Measurements from ENCODE around the gene SIGLEC11.

SIGLEC11 gene

DNA sequence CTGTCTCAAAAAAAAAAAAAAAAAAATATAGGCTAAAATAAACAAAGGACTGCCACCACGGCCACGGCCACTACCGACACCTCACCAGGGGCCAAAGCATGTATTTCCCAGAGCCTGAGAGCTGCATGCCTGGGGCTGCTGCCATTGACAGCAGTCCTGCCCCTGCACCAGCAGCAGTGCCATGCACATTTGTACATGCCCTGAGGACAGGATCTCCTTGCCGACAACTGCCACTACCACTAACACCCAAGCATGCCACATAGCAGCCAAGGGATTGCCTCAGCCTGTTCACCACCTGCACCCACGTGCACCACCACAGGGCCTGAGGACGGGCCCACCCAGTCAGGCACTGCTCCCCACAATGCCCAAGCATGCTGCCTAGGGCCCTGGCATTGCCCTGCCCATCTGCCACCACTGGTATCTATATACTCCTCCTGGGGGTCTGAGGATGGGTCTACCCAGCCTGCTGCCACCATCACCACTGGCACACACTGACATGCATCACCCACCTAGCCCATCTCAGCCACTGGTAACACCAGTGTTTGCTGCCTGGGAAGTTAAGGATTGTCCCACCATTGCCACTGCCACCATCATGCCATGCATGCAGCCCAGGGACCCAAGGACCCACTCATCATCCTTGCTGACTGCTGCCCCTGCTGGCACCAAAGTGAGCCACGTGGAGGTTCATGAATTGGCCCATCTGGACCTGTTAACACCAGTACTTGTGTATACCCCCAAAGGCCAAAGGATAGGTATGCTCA is 21.1 kb downstream of the SIGLEC11 start:
- Histone ChIP-seq H3K27me3 (ENCODE audit: control insufficient read depth, insufficient read depth, low read length) (no peaks in the 10 kb centered on the region), H3K4me1 (ENCODE audit: control insufficient read depth, insufficient read depth, low read length) (peaks cover 7% of the 10 kb centered on the region), H3K9ac (ENCODE audit: low read length) (no peak overlapping the region), H3K9me3 (ENCODE audit: control insufficient read depth, low read length) (no peaks in the 10 kb centered on the region), H3K36me3 (ENCODE audit: control insufficient read depth, insufficient read depth, low read length) (no peaks in the 10 kb centered on the region), H3K4me3 (ENCODE audit: low read length) (no peak overlapping the region)

GRCh38 chr19:49938662-49939061 is 22.3 kb downstream of the SIGLEC11 start:
- Histone ChIP-seq H3K36me3 (ENCODE audit: control insufficient read depth, insufficient read depth, low read length) (no peaks in the 10 kb centered on the region), H3K9me3 (ENCODE audit: control insufficient read depth, low read length) (no peaks in the 10 kb centered on the region), H3K9ac (ENCODE audit: low read length) (no peak overlapping the region), H3K27me3 (ENCODE audit: control insufficient read depth, insufficient read depth, low read length) (no peaks in the 10 kb centered on the region), H3K4me3 (ENCODE audit: low read length) (no peak overlapping the region), H3K4me1 (ENCODE audit: control insufficient read depth, insufficient read depth, low read length) (peaks cover 7% of the 10 kb centered on the region)

DNA sequence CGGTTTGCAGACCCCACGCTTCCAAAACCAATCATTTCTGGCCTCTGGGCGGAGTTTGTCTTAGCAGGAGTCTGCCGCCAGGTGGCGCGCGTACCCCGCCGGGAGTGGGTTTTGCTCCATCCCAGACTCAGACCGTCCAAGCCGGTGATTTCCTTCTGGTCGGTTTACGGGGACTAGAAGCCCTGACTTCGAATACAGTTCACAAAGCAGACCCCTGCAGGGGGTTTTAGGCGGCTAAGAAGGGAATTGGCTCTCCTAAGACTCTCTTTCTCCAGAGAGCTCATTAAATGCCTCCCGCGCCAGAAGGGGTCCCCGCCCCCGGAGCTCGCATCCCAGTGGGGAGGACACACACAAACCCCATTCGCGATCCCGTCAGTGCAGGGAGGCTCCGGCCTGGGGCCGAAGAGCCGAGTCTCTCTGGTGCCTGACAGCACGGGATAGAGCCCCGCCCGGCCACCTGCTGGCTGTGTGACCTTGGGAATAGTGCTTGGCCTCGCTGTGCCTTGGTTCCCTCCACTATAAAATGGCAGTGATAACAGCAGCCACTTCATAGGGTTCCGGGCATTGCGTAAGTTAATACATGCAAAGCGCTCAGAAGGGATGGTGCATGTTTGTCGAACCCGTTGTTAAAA is 23.1 kb downstream of the SIGLEC11 start:
- Histone ChIP-seq H3K9ac (ENCODE audit: low read length) (no peak overlapping the region), H3K27me3 (ENCODE audit: control insufficient read depth, insufficient read depth, low read length) (no peaks in the 10 kb centered on the region), H3K4me1 (ENCODE audit: control insufficient read depth, insufficient read depth, low read length) (peaks cover 7% of the 10 kb centered on the region), H3K4me3 (ENCODE audit: low read length) (no peak overlapping the region), H3K36me3 (ENCODE audit: control insufficient read depth, insufficient read depth, low read length) (no peaks in the 10 kb centered on the region), H3K9me3 (ENCODE audit: control insufficient read depth, low read length) (no peaks in the 10 kb centered on the region)

GRCh38 chr19:49936549-49936948 is 24.4 kb downstream of the SIGLEC11 start:
- H3K36me3 ChIP-seq (ENCODE audit: control insufficient read depth, insufficient read depth, low read length), result no peaks in the 10 kb centered on the region
- no peaks in the 10 kb centered on the region for H3K9me3 ChIP-seq (ENCODE audit: control insufficient read depth, low read length)
- H3K27me3 ChIP-seq (ENCODE audit: control insufficient read depth, insufficient read depth, low read length), result no peaks in the 10 kb centered on the region
- no peak overlapping the region for H3K4me3 ChIP-seq (ENCODE audit: low read length)
- H3K9ac ChIP-seq (ENCODE audit: low read length), result no peak overlapping the region
- peaks cover 7% of the 10 kb centered on the region for H3K4me1 ChIP-seq (ENCODE audit: control insufficient read depth, insufficient read depth, low read length)

- no peak overlapping the region for H3K9ac ChIP-seq (ENCODE audit: low read length)
- H3K4me1 ChIP-seq (ENCODE audit: control insufficient read depth, insufficient read depth, low read length), result peaks cover 12% of the 10 kb centered on the region
- H3K4me3 ChIP-seq (ENCODE audit: low read length), result no peak overlapping the region
- no peaks in the 10 kb centered on the region for H3K9me3 ChIP-seq (ENCODE audit: control insufficient read depth, low read length)
- H3K36me3 ChIP-seq (ENCODE audit: control insufficient read depth, insufficient read depth, low read length), result no peaks in the 10 kb centered on the region
- H3K27me3 ChIP-seq (ENCODE audit: control insufficient read depth, insufficient read depth, low read length), result no peaks in the 10 kb centered on the region
Observed at GRCh38 chr19:49933643-49934042, 27.3 kb downstream of the SIGLEC11 start.

GRCh38 chr19:49932731-49933131 is 28.2 kb downstream of the SIGLEC11 start:
- H3K4me3 ChIP-seq (ENCODE audit: low read length), result no peak overlapping the region
- no peaks in the 10 kb centered on the region for H3K9me3 ChIP-seq (ENCODE audit: control insufficient read depth, low read length)
- no peaks in the 10 kb centered on the region for H3K36me3 ChIP-seq (ENCODE audit: control insufficient read depth, insufficient read depth, low read length)

DNA sequence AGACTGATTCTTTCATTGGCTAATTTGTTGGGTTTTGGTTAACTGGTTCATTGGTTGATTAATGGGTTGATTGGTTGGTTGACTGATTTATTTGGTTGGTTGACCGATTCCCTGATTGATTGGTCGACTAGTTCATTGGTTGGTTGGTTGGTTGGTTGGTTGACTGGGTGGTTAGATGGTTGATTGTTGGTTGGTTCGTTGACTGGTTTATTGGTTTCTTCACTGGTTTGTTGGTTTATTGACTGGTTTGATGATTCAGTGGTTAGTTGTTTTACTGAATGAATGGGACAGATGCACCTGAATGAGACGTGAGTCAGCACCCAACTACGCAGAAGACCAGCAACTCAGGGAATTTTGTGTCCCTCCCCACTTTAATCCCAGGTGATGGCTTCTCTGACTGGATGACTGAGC is 28.9 kb downstream of the SIGLEC11 start:
- Histone ChIP-seq H3K4me1 (ENCODE audit: control insufficient read depth, insufficient read depth, low read length) (peaks cover 15% of the 10 kb centered on the region), H3K9me3 (ENCODE audit: control insufficient read depth, low read length) (no peaks in the 10 kb centered on the region), H3K27me3 (ENCODE audit: control insufficient read depth, insufficient read depth, low read length) (no peaks in the 10 kb centered on the region), H3K4me3 (ENCODE audit: low read length) (no peak overlapping the region), H3K9ac (ENCODE audit: low read length) (no peak overlapping the region), H3K36me3 (ENCODE audit: control insufficient read depth, insufficient read depth, low read length) (no peaks in the 10 kb centered on the region)

More at GRCh38 chr19:49932731-49933131, 28.2 kb downstream of the SIGLEC11 start:
- peaks cover 13% of the 10 kb centered on the region for H3K4me1 ChIP-seq (ENCODE audit: control insufficient read depth, insufficient read depth, low read length)
- H3K27me3 ChIP-seq (ENCODE audit: control insufficient read depth, insufficient read depth, low read length), result no peaks in the 10 kb centered on the region
- no peak overlapping the region for H3K9ac ChIP-seq (ENCODE audit: low read length)

- no peak overlapping the region for H3K4me3 ChIP-seq (ENCODE audit: low read length)
- no peaks in the 10 kb centered on the region for H3K36me3 ChIP-seq (ENCODE audit: control insufficient read depth, insufficient read depth, low read length)
- no peaks in the 10 kb centered on the region for H3K9me3 ChIP-seq (ENCODE audit: control insufficient read depth, low read length)
- H3K9ac ChIP-seq (ENCODE audit: low read length), result no peak overlapping the region
- peaks cover 15% of the 10 kb centered on the region for H3K4me1 ChIP-seq (ENCODE audit: control insufficient read depth, insufficient read depth, low read length)
- H3K27me3 ChIP-seq (ENCODE audit: control insufficient read depth, insufficient read depth, low read length), result no peaks in the 10 kb centered on the region
Observed at GRCh38 chr19:49931293-49932040, 29.5 kb downstream of the SIGLEC11 start.

- peaks cover 15% of the 10 kb centered on the region for H3K4me1 ChIP-seq (ENCODE audit: control insufficient read depth, insufficient read depth, low read length)
- no peaks in the 10 kb centered on the region for H3K9me3 ChIP-seq (ENCODE audit: control insufficient read depth, low read length)
- no peak overlapping the region for H3K9ac ChIP-seq (ENCODE audit: low read length)
- H3K4me3 ChIP-seq (ENCODE audit: low read length), result no peak overlapping the region
- H3K36me3 ChIP-seq (ENCODE audit: control insufficient read depth, insufficient read depth, low read length), result no peaks in the 10 kb centered on the region
- no peaks in the 10 kb centered on the region for H3K27me3 ChIP-seq (ENCODE audit: control insufficient read depth, insufficient read depth, low read length)
Observed at GRCh38 chr19:49930483-49931011, 30.4 kb downstream of the SIGLEC11 start.

- peak overlapping the region; percentile 78 for H3K9ac ChIP-seq (ENCODE audit: low read length)
- H3K4me3 ChIP-seq (ENCODE audit: low read length), result peak overlapping the region; percentile 79
- H3K9me3 ChIP-seq (ENCODE audit: control insufficient read depth, low read length), result no peaks in the 10 kb centered on the region
- no peaks in the 10 kb centered on the region for H3K36me3 ChIP-seq (ENCODE audit: control insufficient read depth, insufficient read depth, low read length)
- H3K4me1 ChIP-seq (ENCODE audit: control insufficient read depth, insufficient read depth, low read length), result peaks cover 15% of the 10 kb centered on the region
- no peaks in the 10 kb centered on the region for H3K27me3 ChIP-seq (ENCODE audit: control insufficient read depth, insufficient read depth, low read length)
Observed at GRCh38 chr19:49929611-49930482, 31.1 kb downstream of the SIGLEC11 start.

- H3K9ac ChIP-seq (ENCODE audit: low read length), result peak within 1 kb of the TSS; percentile 78
- H3K27me3 ChIP-seq (ENCODE audit: control insufficient read depth, insufficient read depth, low read length), result no peaks in the 10 kb centered on the region
- H3K36me3 ChIP-seq (ENCODE audit: control insufficient read depth, insufficient read depth, low read length), result no peaks in the 10 kb centered on the region
- H3K4me3 ChIP-seq (ENCODE audit: low read length), result peak within 1 kb of the TSS; percentile 79
- peaks cover 15% of the 10 kb centered on the region for H3K4me1 ChIP-seq (ENCODE audit: control insufficient read depth, insufficient read depth, low read length)
- no peaks in the 10 kb centered on the region for H3K9me3 ChIP-seq (ENCODE audit: control insufficient read depth, low read length)
Observed at GRCh38 chr19:49929121-49929610, 31.8 kb downstream of the SIGLEC11 start, which contains the start of the genes ATF5 and NUP62. Gene ATF5 (plus strand): TSS chr19:49929205. CDS start chr19:49930851, 1,646 bp downstream. Gene NUP62 (minus strand): TSS chr19:49929504. CDS start chr19:49909807, 19,697 bp downstream.
